Skeletal muscle tissue (tissue), 4 donors: ENCODE measurements around the gene FGFRL1. TPM values are rescaled to one million over a fixed set of nuclear protein-coding genes. Genes with fewer than 3 reads are reported as not detected.

Source experiments
- H3K27ac ChIP-seq: one replicate; pipeline ENCODE4 v1.7.0; 2013; ENCODE audit warnings: mild to moderate bottlenecking, low read depth, low read length, inconsistent platforms
- H3K27me3 ChIP-seq, 3 donors: one replicate each; pipeline ENCODE4 v1.7.0; 2013; ENCODE audit warnings: low read length in 3 of 3; ENCODE audit not compliant: control insufficient read depth in 3 of 3, insufficient read depth in 3 of 3
- H3K36me3 ChIP-seq, 3 donors: one replicate each; pipeline ENCODE4 v1.7.0; 2013; ENCODE audit warnings: low read length in 3 of 3; ENCODE audit not compliant: control insufficient read depth in 3 of 3, insufficient read depth in 3 of 3
- H3K4me1 ChIP-seq, 3 donors: one replicate each; pipeline ENCODE4 v1.7.0; 2013; ENCODE audit warnings: low read length in 3 of 3, mild to moderate bottlenecking in 3 of 3; ENCODE audit not compliant: control insufficient read depth in 3 of 3, insufficient read depth in 3 of 3
- H3K4me3 ChIP-seq, 3 donors: one replicate each; pipeline ENCODE4 v1.7.0; 2013; ENCODE audit warnings: low read length in 3 of 3
- H3K9ac ChIP-seq, 3 donors: one replicate each; pipeline ENCODE4 v1.7.0; 2013; ENCODE audit warnings: low read length in 3 of 3, mild to moderate bottlenecking in 3 of 3, moderate library complexity in 2 of 3, low read depth in 1 of 3
- H3K9me3 ChIP-seq, 3 donors: one replicate each; pipeline ENCODE4 v1.7.0; 2013; ENCODE audit warnings: low read length in 3 of 3; ENCODE audit not compliant: control insufficient read depth in 3 of 3
- total RNA-seq: library from RNA; depleted of rRNA; stranded (reverse); fragments of >200 nt; gene quantifications from one replicate; pipeline ENCODE4 v1.2.3, GENCODE V29; 2014
- donor health status: Osteomylitis.

The FGFRL1 gene
- total RNA-seq, 1 donor from 2014 or later: 54.3 TPM

- Histone ChIP-seq H3K27me3 (no peaks in the 10 kb centered on the region), H3K4me3 (peak within 1 kb of the TSS; percentile 83 to 86 (median 85)), H3K36me3 (peaks cover 6% of the 10 kb centered on the region in 3 donors), H3K27ac (no peak within 1 kb of the TSS), H3K4me1 (peaks cover 15 to 26% (median 17%) of the 10 kb centered on the region in 3 donors), H3K9me3 (no peaks in the 10 kb centered on the region), H3K9ac (peak within 1 kb of the TSS; percentile 61 to 89 (median 69))
Measured at GRCh38 chr4:986879-987623, 24.4 kb upstream of the FGFRL1 start, which contains the start of gene IDUA. TSS of gene IDUA (plus strand) at chr4:987044. CDS start at chr4:987085, 41 bp downstream.

GRCh38 chr4:987624-988513 lies 23.6 kb upstream of the FGFRL1 start:
- peaks cover 6% of the 10 kb centered on the region in 3 donors for H3K36me3 ChIP-seq
- peak overlapping the region; percentile 38 to 86 (median 85) for H3K4me3 ChIP-seq
- no peak overlapping the region for H3K27ac ChIP-seq
- H3K4me1 ChIP-seq: peaks cover 17 to 26% (median 20%) of the 10 kb centered on the region in 3 donors
- peak overlapping the region; percentile 53 to 89 (median 61) for H3K9ac ChIP-seq
- no peaks in the 10 kb centered on the region for H3K9me3 ChIP-seq
- H3K27me3 ChIP-seq: no peaks in the 10 kb centered on the region

- peaks cover 6% of the 10 kb centered on the region in 3 donors for H3K36me3 ChIP-seq
- H3K4me3 ChIP-seq: no peak overlapping the region
- H3K9ac ChIP-seq: no peak overlapping the region
- H3K9me3 ChIP-seq: no peaks in the 10 kb centered on the region
- no peaks in the 10 kb centered on the region for H3K27me3 ChIP-seq
- H3K27ac ChIP-seq: no peak overlapping the region
- peaks cover 17 to 26% (median 20%) of the 10 kb centered on the region in 3 donors for H3K4me1 ChIP-seq
Measured at GRCh38 chr4:988726-989721, 22.4 kb upstream of the FGFRL1 start.

- Histone ChIP-seq H3K4me1 (peaks cover 17 to 26% (median 20%) of the 10 kb centered on the region in 3 donors), H3K27me3 (no peaks in the 10 kb centered on the region), H3K9me3 (no peaks in the 10 kb centered on the region), H3K27ac (no peak overlapping the region), H3K9ac (no peak overlapping the region), H3K4me3 (no peak overlapping the region), H3K36me3 (peaks cover 6% of the 10 kb centered on the region in 3 donors)
Measured at GRCh38 chr4:989722-990471, 21.5 kb upstream of the FGFRL1 start.

GRCh38 chr4:990746-991367 lies 20.6 kb upstream of the FGFRL1 start:
- Histone ChIP-seq H3K36me3 (peaks cover 6% of the 10 kb centered on the region in 3 donors), H3K27ac (no peak overlapping the region), H3K27me3 (peaks cover 0 to 5% (median 4%) of the 10 kb centered on the region in 3 donors), H3K4me1 (peaks cover 13 to 22% (median 19%) of the 10 kb centered on the region in 3 donors), H3K9ac (no peak overlapping the region), H3K9me3 (no peaks in the 10 kb centered on the region), H3K4me3 (no peak overlapping the region)

- Histone ChIP-seq H3K9ac (no peak overlapping the region), H3K36me3 (peaks cover 6% of the 10 kb centered on the region in 3 donors), H3K4me3 (no peak overlapping the region)
Measured at GRCh38 chr4:991451-992296, 19.8 kb upstream of the FGFRL1 start.

GRCh38 chr4:992297-993110 lies 18.9 kb upstream of the FGFRL1 start:
- Histone ChIP-seq H3K27ac (no peak overlapping the region), H3K36me3 (peaks cover 6% of the 10 kb centered on the region in 3 donors), H3K9ac (peak overlapping the region in 1 of 3 donors; percentile 40), H3K4me3 (peak overlapping the region in 1 of 3 donors; percentile 13), H3K4me1 (peaks cover 5 to 12% (median 10%) of the 10 kb centered on the region in 3 donors), H3K9me3 (no peaks in the 10 kb centered on the region), H3K27me3 (peaks cover 6 to 19% (median 16%) of the 10 kb centered on the region in 3 donors)

More at GRCh38 chr4:991451-992296, 19.8 kb upstream of the FGFRL1 start:
- Histone ChIP-seq H3K27me3 (peaks cover 5 to 13% (median 12%) of the 10 kb centered on the region in 3 donors), H3K9me3 (no peaks in the 10 kb centered on the region), H3K27ac (no peak overlapping the region), H3K4me1 (peaks cover 6 to 14% (median 14%) of the 10 kb centered on the region in 3 donors)
